ENCODE measurements around the gene DGKH.
"Not testable (repeated sequence)": the region's sequence is repeated elsewhere in the genome, so short reads cannot be mapped to it uniquely, and the experiment has no call there.

Gene DGKH

DNA sequence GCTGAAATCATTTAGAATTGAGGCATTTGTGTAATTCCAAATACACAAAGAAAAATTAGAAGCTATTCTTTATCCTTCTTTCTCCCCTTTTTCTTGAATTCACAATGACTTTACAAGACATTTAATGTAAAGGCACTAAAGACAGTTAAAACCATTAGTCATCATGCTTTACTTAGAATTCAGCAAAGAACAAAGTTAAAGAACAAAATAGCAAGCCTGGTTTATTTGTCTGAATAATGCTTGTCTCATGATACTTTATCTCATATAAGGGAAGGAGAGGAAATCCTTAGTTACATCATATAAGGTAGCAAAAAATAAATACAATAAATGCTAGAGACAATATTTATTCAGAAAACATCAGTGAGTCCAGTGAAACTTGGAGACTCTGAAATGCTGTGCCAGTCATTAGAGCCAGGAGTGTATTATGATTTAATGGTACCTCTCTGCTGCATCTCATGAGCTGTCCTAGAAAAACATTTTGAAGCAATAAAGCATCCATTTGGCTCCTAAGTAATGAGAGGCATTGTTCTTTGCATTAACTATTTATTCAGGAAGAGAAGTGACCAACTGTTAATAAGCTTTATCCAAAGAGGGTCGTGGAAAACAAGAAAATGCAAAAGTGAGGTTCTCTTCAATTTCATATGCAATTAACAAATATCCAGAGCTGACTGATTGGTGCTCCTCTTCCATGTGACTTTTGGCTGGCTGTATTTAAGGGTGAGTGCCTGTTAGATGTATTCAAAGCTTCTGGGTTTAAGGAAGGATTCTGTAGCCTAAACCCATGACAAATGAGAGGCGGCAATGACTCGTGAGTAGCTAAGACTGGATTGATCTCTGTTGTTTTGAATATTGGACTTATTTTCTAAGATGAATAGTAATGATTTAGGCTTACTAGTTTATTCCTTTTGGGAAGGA lies 105.0 kb downstream of the DGKH start:
- DNase-seq (ENCODE audit: extremely low read depth in 1 of 2, low read depth in 1 of 2), result no peak

DNA sequence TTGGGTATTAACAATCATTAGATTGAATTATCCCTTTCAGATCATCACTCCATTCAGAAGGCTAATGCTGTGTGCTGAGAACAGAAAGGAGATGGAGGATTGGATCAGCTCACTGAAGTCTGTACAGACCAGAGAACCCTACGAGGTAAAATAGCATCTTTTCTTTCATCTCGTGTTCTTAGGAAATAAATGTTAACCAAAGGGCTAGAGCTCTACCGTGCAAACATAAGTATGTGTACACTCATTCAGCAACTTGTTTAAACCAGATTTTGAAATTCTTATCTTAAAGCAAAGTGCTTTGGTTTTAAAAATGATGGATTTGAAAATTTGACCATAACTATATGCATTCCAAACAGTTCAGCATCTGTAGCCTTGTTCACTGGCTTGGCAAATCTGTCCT lies 106.8 kb downstream of the DGKH start:
- no peak for DNase-seq (ENCODE audit: extremely low read depth in 1 of 2, low read depth in 1 of 2)

DNA sequence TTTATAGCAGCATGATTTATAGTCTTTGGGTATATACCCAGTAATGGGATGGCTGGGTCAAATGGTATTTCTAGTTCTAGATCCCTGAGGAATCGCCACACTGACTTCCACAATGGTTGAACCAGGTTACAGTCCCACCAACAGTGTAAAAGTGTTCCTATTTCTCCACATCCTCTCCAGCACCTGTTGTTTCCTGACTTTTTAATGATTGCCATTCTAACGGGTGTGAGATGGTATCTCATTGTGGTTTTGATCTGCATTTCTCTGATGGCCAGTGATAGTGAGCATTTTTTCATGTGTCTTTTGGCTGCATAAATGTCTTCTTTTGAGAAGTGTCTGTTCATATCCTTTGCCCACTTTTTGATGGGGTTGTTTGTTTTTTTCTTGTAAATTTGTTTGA lies 114.9 kb downstream of the DGKH start:
- DNase-seq (ENCODE audit: extremely low read depth in 1 of 2, low read depth in 1 of 2), result not testable (repeated sequence)

DNA sequence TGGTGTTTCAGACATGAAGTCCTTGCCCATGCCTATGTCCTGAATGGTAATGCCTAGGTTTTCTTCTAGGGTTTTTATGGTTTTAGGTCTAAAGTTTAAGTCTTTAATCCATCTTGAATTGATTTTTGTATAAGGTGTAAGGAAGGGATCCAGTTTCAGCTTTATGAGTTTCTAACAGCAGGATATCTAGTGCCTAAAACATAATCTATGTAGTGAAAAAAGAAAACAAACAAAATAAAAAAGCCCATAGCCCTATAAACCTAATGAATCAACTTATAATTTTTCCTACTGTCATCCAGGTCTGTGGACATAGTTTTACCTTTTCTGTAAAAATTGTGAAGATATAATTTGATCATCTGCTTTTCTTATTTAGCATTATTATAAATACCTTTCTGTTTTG lies 115.5 kb downstream of the DGKH start:
- not testable (repeated sequence) for DNase-seq (ENCODE audit: extremely low read depth in 1 of 2, low read depth in 1 of 2)

DNA sequence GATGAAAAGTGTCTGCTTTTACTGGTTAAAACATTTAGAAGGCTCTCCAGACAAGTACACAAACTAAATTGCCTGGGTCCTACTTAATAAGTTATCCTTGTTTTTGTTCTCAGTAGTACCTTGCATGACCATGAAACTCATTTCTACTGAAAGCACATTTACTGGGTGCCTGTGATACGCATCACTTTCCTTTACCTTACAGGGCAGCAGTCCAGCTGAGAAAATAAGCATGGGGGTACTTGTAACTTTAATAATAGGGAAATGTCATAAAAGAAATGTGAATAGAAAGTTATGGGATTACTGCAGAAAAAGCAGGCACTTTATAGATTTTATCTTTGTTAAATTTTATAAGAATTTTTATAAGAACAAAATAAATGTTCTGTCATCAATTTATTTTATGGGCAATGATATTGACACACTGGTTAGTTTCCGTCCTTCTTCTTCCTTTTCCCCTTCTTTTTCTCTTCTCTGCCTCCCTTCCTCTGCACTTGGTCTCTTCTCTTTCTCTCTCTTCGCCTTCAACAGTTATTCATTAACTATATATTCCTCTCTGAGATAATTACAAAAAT lies 116.2 kb downstream of the DGKH start:
- no peak for DNase-seq (ENCODE audit: extremely low read depth in 1 of 2, low read depth in 1 of 2)

DNA sequence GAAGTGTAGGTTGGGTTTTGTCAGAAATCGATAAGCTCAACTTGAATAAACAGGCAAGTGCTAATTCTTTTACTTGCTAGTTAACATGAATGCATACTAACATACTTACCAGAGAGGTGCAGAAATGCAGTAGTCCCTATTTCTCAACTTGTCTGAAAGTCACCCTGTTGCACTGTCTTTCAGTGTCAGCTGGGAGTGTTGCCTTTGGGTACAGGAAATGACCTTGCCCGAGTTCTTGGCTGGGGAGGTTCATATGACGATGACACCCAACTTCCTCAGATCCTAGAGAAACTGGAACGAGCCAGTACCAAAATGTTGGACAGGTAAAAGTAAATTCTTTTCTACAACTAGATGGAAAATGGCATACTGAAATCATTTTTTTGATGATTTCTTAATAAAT lies 120.0 kb downstream of the DGKH start:
- no peak for DNase-seq (ENCODE audit: extremely low read depth in 1 of 2, low read depth in 1 of 2)

DNA sequence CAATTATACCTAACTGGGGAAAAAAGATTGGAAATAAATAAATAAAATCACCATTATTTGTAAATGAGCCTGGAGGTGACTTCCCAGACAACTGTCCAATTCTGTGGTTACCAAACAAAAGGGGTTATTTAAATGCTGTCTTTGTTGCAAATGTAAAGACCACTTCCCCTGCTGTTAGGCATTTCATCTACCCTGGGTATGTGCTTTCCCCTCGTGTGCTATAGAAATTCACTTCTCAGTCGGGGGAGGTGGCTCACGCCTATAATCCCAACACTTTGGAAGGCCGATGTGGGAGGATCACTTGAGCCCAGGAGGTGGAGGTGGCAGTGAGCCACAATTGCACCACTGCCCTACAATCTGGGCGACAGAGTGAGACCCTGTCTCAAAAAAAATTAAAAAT lies 121.6 kb downstream of the DGKH start:
- DNase-seq (ENCODE audit: extremely low read depth in 1 of 2, low read depth in 1 of 2), result no peak

DNA sequence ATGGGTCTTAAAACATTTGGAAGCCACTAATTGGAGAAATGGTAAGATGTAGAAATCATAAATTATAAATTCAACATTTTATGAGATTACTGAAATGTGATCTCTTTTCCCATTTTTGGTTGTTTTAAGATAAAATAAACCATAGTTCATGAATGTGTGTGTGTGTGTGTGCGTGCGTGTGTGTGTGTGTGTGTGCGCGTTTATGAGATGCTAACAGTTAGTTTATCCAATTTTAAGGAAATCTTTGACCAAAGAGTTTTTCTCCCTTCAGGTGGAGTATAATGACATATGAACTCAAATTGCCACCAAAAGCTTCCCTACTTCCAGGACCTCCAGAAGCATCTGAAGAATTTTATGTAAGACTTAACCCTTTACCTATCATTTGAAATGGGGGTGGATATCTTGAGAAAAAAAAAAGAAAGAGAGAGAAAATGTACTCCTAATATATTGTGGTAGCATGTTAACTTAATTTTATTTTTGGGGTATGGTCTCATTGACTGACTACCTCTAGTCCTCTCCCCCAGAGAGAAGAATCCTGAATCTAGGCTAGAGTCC lies 125.4 kb downstream of the DGKH start:
- DNase-seq (ENCODE audit: extremely low read depth in 1 of 2, low read depth in 1 of 2), result no peak

DNA sequence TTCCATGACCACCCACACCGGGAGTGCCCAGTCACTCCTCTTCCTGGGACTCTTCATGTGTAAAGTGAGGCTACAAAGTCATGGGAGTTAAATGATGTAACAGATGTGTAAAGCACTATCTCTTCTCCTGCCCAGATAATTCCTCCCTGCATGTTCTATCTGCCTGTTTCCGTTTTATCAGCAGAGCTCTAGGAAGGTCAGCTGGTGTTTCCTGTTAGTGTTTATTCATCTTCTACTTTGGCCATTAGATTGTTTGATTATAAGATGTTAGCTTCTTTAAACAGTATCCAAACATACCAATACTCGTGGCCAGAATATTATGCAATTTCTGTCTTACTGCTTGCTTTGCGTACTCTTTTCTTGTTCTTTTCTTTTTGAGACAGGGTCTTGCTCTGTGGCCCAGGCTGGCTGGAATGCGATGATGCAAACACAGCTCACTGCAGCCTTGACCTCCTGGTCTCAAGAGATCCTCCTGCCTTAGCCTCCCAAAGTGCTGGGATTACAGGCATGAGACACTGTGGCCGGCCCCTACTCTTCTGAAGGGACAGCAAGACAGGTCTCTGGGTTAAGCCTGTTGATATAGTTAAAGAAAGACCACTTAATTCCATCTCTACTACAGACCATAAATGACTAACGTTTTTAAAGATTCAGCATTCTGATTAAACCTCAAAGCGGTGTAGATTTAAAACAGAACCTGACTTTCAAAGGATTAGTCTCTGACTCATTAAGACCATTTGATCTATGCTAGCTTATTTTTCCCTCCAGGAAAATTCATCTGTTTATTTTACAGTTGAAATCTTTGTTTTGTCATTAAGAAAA lies 126.1 kb downstream of the DGKH start:
- no peak for DNase-seq (ENCODE audit: extremely low read depth in 1 of 2, low read depth in 1 of 2)

DNA sequence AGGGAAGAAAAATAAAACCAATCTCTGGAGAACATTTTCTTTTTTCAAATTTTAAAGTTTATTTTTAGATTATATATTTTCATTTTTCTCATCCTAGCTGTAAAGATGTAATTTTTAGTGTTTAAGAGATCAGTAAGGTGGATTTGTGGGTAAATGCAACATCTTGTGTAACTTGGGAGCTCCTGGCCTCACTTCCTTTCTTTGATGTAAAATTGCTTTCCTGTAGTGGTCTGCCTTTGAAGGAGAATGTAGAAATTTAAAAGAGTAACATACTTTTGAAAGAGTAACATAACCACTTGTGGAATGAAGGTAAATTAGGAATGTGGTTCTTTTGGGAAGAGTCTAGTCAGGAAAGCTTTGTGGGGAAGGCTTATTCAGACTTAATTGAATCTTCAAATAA lies 127.8 kb downstream of the DGKH start:
- no peak for DNase-seq (ENCODE audit: extremely low read depth in 1 of 2, low read depth in 1 of 2)

DNA sequence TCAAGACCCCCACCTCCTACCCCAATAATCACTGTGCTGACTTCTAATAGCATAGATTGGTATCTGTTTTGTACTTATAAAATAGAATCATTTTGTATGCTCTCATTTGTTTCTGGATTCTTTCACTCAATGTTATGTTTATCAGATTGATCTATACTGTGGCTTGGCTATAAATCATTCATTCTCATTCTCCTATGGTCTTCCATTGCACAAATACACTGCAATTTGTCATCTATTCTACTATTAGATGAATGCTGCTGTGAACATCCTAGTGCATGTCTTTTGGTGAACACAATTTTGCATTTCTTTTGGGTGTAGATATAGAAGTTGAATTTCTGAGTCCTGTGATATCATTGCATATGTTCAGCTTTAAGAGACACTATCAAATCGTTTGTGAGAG lies 128.7 kb downstream of the DGKH start:
- DNase-seq (ENCODE audit: extremely low read depth in 1 of 2, low read depth in 1 of 2), result no peak

DNA sequence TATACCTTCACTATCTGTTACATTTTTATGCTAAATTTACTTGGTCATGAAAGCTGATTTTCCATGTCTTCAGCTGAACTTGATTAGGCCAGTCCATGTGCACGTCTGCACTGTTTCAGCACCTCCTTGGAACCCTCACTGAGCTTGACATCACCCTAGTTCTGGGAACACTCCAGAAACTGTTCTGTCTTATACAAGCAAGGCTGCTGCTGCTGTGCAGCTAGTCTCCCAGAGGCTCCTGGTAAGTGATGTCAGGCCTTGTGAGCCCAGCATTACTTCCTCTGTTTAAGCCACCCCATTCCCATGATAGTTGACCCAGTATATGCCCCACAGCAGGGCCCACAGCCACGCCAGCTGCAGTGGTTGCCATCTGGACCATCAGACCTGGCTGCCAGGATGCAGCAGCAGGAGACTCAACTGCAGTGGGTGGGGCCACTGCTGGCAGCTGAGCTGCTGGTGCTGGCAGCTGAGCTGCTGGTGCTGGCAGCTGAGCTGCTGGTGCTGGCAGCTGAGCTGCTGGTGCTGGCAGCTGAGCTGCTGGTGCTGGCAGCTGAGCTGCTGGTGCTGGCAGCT lies 133.0 kb downstream of the DGKH start:
- DNase-seq (ENCODE audit: extremely low read depth in 1 of 2, low read depth in 1 of 2), result no peak

DNA sequence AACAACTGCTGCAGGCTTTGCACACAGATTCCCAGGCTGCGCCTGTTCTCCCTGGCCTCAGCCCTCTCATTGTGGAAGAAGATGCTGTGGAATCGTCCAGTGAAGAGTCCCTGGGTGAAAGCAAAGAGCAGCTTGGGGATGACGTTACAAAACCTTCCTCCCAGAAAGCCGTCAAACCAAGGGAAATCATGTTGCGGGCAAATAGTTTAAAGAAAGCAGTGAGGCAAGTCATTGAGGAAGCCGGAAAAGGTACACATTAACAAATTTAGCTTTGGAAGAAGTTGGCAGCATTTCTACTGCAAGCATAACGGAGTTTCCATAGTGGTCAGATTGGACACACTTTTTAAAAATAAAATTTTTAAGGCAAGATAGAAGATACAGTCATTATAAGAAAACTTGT lies 140.6 kb downstream of the DGKH start:
- DNase-seq (ENCODE audit: extremely low read depth in 1 of 2, low read depth in 1 of 2), result no peak

DNA sequence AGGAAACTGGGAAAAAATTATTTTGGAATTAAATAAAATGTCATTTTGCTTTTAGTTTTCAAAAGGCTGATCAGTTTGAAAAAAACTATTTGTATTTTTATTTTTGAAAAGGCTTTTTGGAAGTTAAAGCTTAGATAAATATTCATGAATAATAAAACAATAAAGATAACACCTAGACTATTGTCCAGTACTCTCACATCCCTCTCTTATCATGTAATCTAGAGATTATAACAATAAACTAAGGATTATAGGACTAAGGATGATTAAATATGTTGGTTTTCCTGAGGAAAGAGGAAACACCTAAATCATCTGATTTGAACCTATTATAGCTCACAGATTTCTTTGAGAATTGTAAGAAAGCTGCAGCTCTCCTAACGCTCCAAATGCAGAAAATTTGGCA lies 142.1 kb downstream of the DGKH start:
- DNase-seq (ENCODE audit: extremely low read depth in 1 of 2, low read depth in 1 of 2), result no peak

DNA sequence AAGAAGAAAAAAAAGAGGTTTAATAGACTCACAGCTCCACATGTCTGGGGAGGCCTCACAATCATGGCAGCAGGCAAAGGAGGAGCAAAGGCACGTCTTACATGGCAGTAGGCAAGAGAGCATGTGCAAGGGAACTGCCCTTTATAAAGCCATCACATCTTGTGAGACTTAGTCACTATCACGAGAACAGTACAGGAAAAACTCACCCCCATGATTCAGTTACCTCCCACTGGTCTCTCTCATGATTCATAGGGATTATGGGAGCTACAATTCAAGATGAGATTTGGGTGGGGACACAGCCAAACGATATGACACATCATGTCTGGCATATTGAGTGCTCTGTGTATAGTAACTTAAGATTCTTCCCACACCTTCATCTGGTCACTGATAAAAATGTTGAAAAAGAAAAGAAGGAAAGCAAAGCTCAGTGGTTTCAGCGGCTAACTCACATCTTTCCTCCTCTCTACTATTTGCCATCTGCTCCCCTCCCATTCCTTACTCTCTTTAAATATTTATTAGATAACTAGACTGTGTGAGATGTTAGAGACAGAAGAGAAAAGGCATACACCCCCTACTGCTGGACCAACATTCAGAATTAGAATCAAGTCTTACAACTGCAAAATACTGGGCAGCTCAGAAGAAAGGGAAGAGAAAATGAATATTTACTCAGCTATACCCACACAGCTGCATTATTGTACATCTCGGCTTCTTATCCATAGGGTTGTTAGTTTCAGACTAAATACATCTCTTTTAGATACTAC lies 163.4 kb downstream of the DGKH start:
- DNase-seq (ENCODE audit: extremely low read depth in 1 of 2, low read depth in 1 of 2), result no peak

DNA sequence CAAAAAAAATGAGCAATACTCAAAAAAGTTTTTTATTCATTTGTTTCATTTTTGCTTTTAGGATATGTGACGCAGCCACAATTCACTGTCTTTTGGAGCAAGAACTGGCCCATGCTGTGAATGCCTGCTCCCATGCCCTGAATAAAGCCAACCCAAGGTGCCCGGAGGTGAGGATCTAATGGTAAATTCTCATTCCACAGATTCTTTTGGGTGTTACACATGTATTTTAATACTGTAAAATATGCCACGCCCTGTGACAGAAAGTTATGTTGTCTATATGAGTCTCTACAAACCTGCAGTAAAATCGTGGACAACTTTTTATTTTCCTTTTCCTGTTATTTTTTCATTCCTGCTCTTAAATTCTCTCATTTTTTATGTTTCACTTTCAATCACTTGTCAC lies 166.0 kb downstream of the DGKH start:
- DNase-seq (ENCODE audit: extremely low read depth in 1 of 2, low read depth in 1 of 2), result no peak

DNA sequence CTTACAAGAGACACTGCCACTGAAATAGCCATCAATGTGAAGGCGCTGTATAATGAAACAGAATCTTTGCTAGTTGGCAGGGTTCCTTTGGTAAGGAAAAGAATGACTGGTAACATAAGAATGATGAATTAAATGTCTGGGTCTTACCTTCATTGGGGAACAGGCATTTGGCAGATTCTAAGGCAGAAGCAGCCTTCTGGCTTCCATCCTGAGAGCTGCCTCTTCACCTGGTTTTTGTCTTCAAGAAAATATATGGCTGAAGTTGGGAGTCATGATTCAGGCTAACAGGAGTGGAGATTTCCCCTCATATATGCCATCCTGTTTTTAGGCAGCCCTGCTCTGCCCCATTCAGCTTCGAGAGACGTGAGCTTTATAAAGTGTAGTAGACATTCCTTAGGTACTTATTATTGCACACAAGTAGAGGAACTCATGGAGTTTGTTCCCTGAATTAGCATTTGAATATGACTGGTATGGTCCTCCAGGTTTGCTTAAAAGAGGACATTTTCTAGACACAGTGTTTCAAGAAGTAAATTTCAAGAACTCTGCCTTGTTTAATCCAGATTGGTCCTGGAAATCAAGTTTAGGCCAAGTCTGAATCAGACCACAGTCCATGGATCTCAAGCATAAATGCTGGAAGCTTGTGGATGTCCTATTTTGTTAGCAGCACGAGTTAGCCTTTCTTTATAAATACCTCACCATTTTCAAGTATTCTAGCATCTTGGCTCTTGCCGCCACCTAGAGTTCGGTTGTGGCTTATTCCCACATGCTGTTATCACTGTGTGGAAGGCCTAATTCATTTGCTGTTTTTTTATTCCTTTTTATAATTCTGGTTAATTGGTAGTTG lies 167.4 kb downstream of the DGKH start:
- no peak for DNase-seq (ENCODE audit: extremely low read depth in 1 of 2, low read depth in 1 of 2)

DNA sequence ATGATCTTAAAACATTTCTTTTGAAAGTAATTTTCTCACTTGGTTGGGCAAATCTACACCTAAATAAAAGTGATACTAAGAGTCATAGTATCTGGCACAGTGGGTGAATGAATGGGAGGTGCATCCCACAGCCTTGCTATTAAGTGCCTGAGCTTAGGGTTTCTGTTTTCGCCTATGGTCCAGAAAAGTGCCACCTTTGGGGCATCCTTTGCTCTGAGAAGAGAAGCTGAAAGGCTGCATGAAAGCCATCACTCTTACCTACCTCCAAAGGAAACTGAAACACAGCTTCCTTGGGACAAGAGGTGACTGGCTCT lies 167.9 kb downstream of the DGKH start:
- DNase-seq (ENCODE audit: extremely low read depth in 1 of 2, low read depth in 1 of 2), result no peak

DNA sequence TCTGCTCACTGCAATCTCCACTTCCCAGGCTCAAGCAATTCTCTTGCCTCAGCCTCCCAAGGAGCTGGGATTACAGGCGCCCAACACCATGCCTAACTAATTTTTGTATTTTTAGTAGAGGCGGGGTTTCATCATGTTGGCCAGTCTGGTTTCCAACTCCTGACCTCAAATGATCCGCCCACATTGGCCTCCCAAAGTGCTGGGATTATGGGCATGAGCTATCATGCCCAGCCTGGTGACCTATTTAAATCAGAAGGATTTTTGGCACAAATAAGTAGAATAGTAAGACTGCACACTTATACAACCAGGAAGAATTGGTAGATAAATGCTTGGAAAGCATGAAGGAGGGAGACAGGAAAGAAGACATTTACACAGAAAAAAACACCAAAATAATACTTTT lies 170.1 kb downstream of the DGKH start:
- DNase-seq (ENCODE audit: extremely low read depth in 1 of 2, low read depth in 1 of 2), result no peak

DNA sequence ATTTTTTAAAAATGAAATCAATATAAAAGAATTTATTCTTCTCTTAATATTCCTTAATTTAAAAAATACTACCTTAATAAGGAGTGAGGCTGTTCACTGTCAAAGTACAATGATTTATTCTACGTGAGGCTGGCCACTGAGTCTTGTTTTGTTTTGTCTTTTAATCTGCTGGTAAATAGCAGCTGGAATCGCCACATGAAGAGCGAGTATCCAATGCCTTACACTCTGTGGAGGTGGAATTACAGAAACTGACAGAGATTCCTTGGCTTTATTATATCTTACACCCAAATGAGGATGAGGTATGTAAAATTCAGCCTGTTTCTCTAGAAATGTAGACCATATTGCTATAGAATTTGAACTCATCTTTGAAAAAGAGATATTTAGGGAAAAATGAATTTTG lies 170.6 kb downstream of the DGKH start:
- DNase-seq (ENCODE audit: extremely low read depth in 1 of 2, low read depth in 1 of 2), result no peak
